Germinal center (tissue), 1 donor: Measurements from ENCODE around the gene IRF1.

Source experiments
- DNase-seq: peaks from one replicate; pipeline ENCODE4 v3.0.0; 2012; ENCODE audit warnings: mixed read lengths, low spot score

IRF1 gene

GRCh38 chr5:132474131-132474723 lies 16.3 kb downstream of the IRF1 start:
- no peak for DNase-seq

- DNase-seq: no peak
These were observed 16.9 kb downstream of the IRF1 start for GRCh38 chr5:132473668-132474067.

GRCh38 chr5:132473019-132473531 lies 17.5 kb downstream of the IRF1 start:
- DNase-seq: no peak

GRCh38 chr5:132472431-132472830 lies 18.1 kb downstream of the IRF1 start:
- DNase-seq: no peak

- no peak for DNase-seq
These were observed 18.6 kb downstream of the IRF1 start for GRCh38 chr5:132471944-132472343.

- no peak for DNase-seq
These were observed 19.2 kb downstream of the IRF1 start for GRCh38 chr5:132471151-132471907.

- no peak for DNase-seq
These were observed 20.0 kb downstream of the IRF1 start for GRCh38 chr5:132470596-132470995.

- DNase-seq: no peak
These were observed 20.6 kb downstream of the IRF1 start for GRCh38 chr5:132470010-132470392.

- no peak for DNase-seq
These were observed 21.1 kb downstream of the IRF1 start for GRCh38 chr5:132469380-132470009.

- DNase-seq: no peak
These were observed 21.8 kb downstream of the IRF1 start for GRCh38 chr5:132468656-132469379.

- DNase-seq: no peak
These were observed 23.1 kb downstream of the IRF1 start for GRCh38 chr5:132467287-132467984.

GRCh38 chr5:132466433-132467286 lies 23.9 kb downstream of the IRF1 start:
- DNase-seq: no peak

- no peak for DNase-seq
These were observed 25.4 kb downstream of the IRF1 start for GRCh38 chr5:132465059-132465707.

GRCh38 chr5:132464156-132464939 lies 26.2 kb downstream of the IRF1 start:
- no peak for DNase-seq

GRCh38 chr5:132463811-132464155 lies 26.8 kb downstream of the IRF1 start:
- DNase-seq: no peak

- no peak for DNase-seq
These were observed 27.5 kb downstream of the IRF1 start for GRCh38 chr5:132462856-132463745.

GRCh38 chr5:132462333-132462732 lies 28.2 kb downstream of the IRF1 start:
- DNase-seq: no peak

GRCh38 chr5:132461569-132462070 lies 29.0 kb downstream of the IRF1 start:
- no peak for DNase-seq
